Bronchial epithelial cell (primary cell): ENCODE data around the gene YWHAH. TPM values are rescaled to one million over a fixed set of nuclear protein-coding genes. Genes with fewer than 3 reads are reported as not detected.
"Not testable (repeated sequence)": the region's sequence is repeated elsewhere in the genome, so short reads cannot be mapped to it uniquely, and the experiment has no call there.

ENCODE experiments used
- DNase-seq: peaks from one replicate; pipeline ENCODE4 v3.0.0-alpha.2; 2010; ENCODE audit warnings: low read depth
- FAIRE-seq: peaks from 2 replicates; lab custom pipeline; 2011; peaks lifted over from hg19 to GRCh38; lab: Jason Lieb, UNC
- H3K27me3 ChIP-seq: 2 replicates; pipeline ENCODE4 v1.5.1; 2011; ENCODE audit warnings: low read length; ENCODE audit not compliant: control insufficient read depth, insufficient read depth
- H3K36me3 ChIP-seq: 2 replicates; pipeline ENCODE4 v1.5.1; 2011; ENCODE audit warnings: low read length; ENCODE audit not compliant: control insufficient read depth, insufficient read depth
- H3K4me3 ChIP-seq: 2 replicates; pipeline ENCODE4 v1.5.1; 2011; ENCODE audit warnings: mild to moderate bottlenecking, low read depth, low read length, control low read depth
- CTCF ChIP-seq: IDR thresholded peaks from 2 replicates; pipeline ENCODE4 v1.5.1; 2011; ENCODE audit warnings: mild to moderate bottlenecking, moderate library complexity, low read length, control low read depth, inconsistent platforms; ENCODE audit not compliant: insufficient read depth, severe bottlenecking
- total RNA-seq: library from RNA; depleted of rRNA; stranded (reverse); fragments of >200 nt; gene quantifications from 2 replicates; pipeline ENCODE4 v1.2.1, GENCODE V29; 2014

The YWHAH gene
- total RNA-seq, 1 donor from 2014 or later: 61.9 TPM

DNA sequence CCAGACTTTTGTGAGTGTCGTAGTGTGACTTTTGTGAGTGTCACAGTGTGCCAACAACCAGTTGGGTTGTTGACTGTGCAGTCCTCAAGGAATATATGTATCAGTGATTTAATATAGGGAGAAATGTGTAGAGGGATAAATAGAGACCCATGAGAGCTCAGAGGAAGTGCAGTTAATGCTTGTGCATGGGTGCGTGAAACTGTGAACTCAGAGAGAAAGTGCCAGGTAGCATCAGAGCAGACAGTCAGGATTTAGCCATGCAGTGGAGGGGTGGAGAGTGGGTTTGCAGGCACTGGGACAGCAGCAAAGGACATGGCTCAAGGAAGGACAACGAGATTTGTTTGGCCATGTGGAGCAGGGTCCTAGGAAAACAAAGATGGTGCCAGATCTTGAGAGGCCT, 33.6 kb downstream of the YWHAH start:
- no peak for TF ChIP-seq CTCF
- no peaks in the 10 kb centered on the region for H3K36me3 ChIP-seq
- H3K27me3 ChIP-seq: no peaks in the 10 kb centered on the region
- DNase-seq (no peak), FAIRE-seq (no peak)
- no peak overlapping the region for H3K4me3 ChIP-seq

- TF ChIP-seq CTCF: no peak
- Histone ChIP-seq H3K4me3 (no peak overlapping the region), H3K27me3 (no peaks in the 10 kb centered on the region), H3K36me3 (no peaks in the 10 kb centered on the region)
- DNase-seq (no peak), FAIRE-seq (no peak)
Measured at GRCh38 chr22:31980628-31981027, 36.3 kb downstream of the YWHAH start.

DNA sequence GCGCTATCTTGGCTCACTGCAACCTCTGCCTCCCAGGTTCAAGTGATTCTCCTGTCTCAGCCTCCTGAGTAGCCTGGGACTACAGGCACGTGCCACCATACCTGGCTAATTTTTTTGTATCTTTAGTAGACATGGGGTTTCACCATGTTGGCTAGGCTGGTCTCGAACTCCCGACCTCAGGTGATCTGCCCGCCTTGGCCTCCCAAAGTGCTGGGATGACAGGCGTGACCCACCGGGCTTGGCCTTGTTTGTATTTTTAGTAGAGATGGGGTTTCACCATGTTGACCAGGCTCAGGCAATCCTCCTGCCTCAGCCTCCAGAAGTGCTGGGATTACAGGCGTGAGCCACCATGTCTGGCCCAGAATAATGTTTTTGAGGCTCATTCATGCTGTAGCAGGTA, 37.6 kb downstream of the YWHAH start:
- H3K27me3 ChIP-seq, FAIRE-seq, H3K36me3 ChIP-seq, H3K4me3 ChIP-seq, DNase-seq: not testable (repeated sequence)

GRCh38 chr22:31983911-31984656, 39.7 kb downstream of the YWHAH start:
- Histone ChIP-seq H3K27me3 (no peaks in the 10 kb centered on the region), H3K36me3 (no peaks in the 10 kb centered on the region), H3K4me3 (no peak overlapping the region)
- DNase-seq (peak; percentile 10), FAIRE-seq (no peak)
- no peak for TF ChIP-seq CTCF

- DNase-seq: no peak
- Histone ChIP-seq H3K4me3 (no peak overlapping the region), H3K36me3 (no peaks in the 10 kb centered on the region), H3K27me3 (no peaks in the 10 kb centered on the region)
- TF ChIP-seq CTCF: no peak
- no peak for FAIRE-seq
Measured at GRCh38 chr22:31987218-31987617, 42.9 kb downstream of the YWHAH start.

DNA sequence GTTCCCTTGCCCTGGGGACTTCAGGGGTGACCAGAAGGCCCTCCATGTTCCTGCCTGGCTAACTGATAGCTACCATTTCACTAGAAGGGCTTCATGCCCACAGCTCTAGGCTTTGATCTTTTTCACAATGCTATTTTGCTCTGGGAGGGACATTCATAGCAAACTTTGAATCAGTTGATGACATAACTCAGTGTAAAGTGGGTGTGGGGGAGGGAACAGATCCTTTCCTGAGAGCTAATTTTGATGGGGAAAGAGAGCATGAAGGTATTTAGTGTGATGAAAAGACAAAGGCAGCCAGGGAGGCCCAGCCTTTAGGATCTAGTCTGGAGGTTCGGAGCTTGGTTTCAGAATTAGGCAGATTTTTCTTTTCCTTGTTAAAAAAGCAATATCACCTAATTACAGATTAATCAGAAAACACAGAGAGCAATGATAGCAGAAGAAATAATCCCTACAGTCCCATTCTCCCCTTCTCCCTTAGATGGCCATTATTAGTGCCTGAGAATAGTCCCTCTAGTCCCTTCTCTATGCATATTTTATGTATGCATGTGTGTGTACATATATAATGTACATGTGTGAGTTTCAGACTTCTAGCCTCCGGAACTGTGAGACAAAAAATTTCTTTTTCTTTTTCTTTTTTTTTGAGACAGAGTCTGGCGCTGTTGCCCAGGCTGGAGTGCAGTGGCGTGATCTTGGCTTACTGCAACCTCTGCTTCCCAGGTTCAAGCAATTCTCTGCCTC, 46.9 kb downstream of the YWHAH start:
- FAIRE-seq (no peak), DNase-seq (no peak)
- Histone ChIP-seq H3K36me3 (no peaks in the 10 kb centered on the region), H3K4me3 (no peak overlapping the region), H3K27me3 (no peaks in the 10 kb centered on the region)
- TF ChIP-seq CTCF: no peak
